Endothelial cell of umbilical vein (primary cell): ENCODE results near the gene POLR2L. TPM values are rescaled to one million over a fixed set of nuclear protein-coding genes. Genes with fewer than 3 reads are reported as not detected.

ENCODE experiments used
- BruUV-seq: library from RNA; stranded (reverse); fragments of 400-500 nt; replicated peaks from 2 replicates; lab custom pipeline; 2021; lab: Mats Ljungman, UMichigan
- CTCF ChIA-PET: fragments of 300-600, 350-600 bp; sonication (Branson Sonifier 250); formaldehyde crosslinking; loops from one replicate; lab custom pipeline; 2021; ENCODE audit warnings: antibody characterized with exemption, inconsistent platforms; lab: Charles Lee
- POLR2A ChIA-PET: fragments of 300-600, 350-600 bp; sonication (Branson Sonifier 250); formaldehyde crosslinking; loops from one replicate; lab custom pipeline; 2021; ENCODE audit warnings: antibody characterized with exemption, inconsistent platforms; lab: Charles Lee
- DNase-seq: peaks from one replicate; pipeline ENCODE4 v3.0.0-alpha.2; 2011; ENCODE audit warnings: low read depth, low spot score
- FAIRE-seq: peaks from 2 replicates; lab custom pipeline; 2011; peaks lifted over from hg19 to GRCh38; lab: Jason Lieb, UNC
- H2AFZ ChIP-seq: 2 replicates; pipeline ENCODE4 v1.6.0; 2012; ENCODE audit warnings: low read depth, low read length, control low read depth, inconsistent platforms
- H3K27ac ChIP-seq: 2 replicates; pipeline ENCODE4 v1.5.1; 2011; ENCODE audit warnings: low read depth, mild to moderate bottlenecking, control low read depth, low read length, moderate library complexity; ENCODE audit not compliant: insufficient read depth
- H3K27me3 ChIP-seq, 2 experiments: 2 replicates each; pipeline versions ENCODE4 v1.6.0 to v1.6.1; 2011; ENCODE audit warnings: low read length in 2 of 2, mixed read lengths in 1 of 2; ENCODE audit not compliant: control insufficient read depth in 2 of 2, insufficient read depth in 2 of 2
- H3K36me3 ChIP-seq, 2 experiments: 2 replicates in 1 of 2; 3 replicates in 1 of 2; pipeline ENCODE4 v1.5.1; 2011; ENCODE audit warnings: low read length in 2 of 2, mild to moderate bottlenecking in 1 of 2, moderate library complexity in 1 of 2; ENCODE audit not compliant: control insufficient read depth in 2 of 2, insufficient read depth in 2 of 2; ENCODE audit errors: extremely low read depth in 1 of 2
- H3K4me1 ChIP-seq: 3 replicates; pipeline ENCODE4 v1.5.1; 2011; ENCODE audit warnings: mild to moderate bottlenecking, low read length; ENCODE audit not compliant: control insufficient read depth, insufficient read depth; ENCODE audit errors: extremely low read depth
- H3K4me2 ChIP-seq: 2 replicates; pipeline ENCODE4 v1.6.1; 2011; ENCODE audit warnings: low read length, control low read depth, mixed read lengths; ENCODE audit not compliant: insufficient read depth
- H3K4me3 ChIP-seq, 3 experiments: fragments of 200-600 bp in 1 of 3; sonication (generic), shearing (Covaris generic) in 1 of 3; replicated peaks in 1 of 3; 2 replicates each; pipeline ENCODE4 v1.5.1; 2011 to 2016; ENCODE audit warnings: control low read depth in 3 of 3, low read length in 3 of 3, mild to moderate bottlenecking in 2 of 3, inconsistent platforms in 1 of 3, low read depth in 1 of 3, moderate library complexity in 1 of 3; ENCODE audit not compliant: insufficient read depth in 1 of 3
- H3K79me2 ChIP-seq: 2 replicates; pipeline ENCODE4 v1.6.0; 2012; ENCODE audit warnings: low read length, inconsistent platforms; ENCODE audit not compliant: control insufficient read depth, insufficient read depth
- H3K9ac ChIP-seq: replicated peaks from 2 replicates; pipeline ENCODE3; 2011; ENCODE audit warnings: low read length, control low read depth; ENCODE audit not compliant: insufficient read depth; ENCODE audit errors: extremely low read depth
- H3K9me1 ChIP-seq: replicated peaks from 3 replicates; pipeline ENCODE4 v1.6.0; 2011; ENCODE audit warnings: mild to moderate bottlenecking, low read length; ENCODE audit not compliant: control insufficient read depth, insufficient read depth; ENCODE audit errors: extremely low read depth
- H3K9me3 ChIP-seq: replicated peaks from 2 replicates; pipeline ENCODE4 v1.5.1; 2012; ENCODE audit warnings: low read length, inconsistent platforms; ENCODE audit not compliant: control insufficient read depth, insufficient read depth
- H4K20me1 ChIP-seq: replicated peaks from 2 replicates; pipeline ENCODE3; 2011; ENCODE audit warnings: mild to moderate bottlenecking, low read length; ENCODE audit not compliant: control insufficient read depth, insufficient read depth; ENCODE audit errors: extremely low read depth
- CTCF ChIP-seq, 2 donors: IDR thresholded peaks; 1 replicate in 1 of 2; 2 replicates in 1 of 2; pipeline ENCODE4 v1.5.1; 2011; ENCODE audit warnings: low read length in 2 of 2, mild to moderate bottlenecking in 2 of 2, moderate library complexity in 2 of 2, control low read depth in 1 of 2, inconsistent platforms in 1 of 2, low read depth in 1 of 2; ENCODE audit not compliant: insufficient read depth in 1 of 2; ENCODE audit errors: extremely low read depth in 1 of 2
- EZH2 ChIP-seq: IDR thresholded peaks from 2 replicates; pipeline ENCODE4 v1.6.1; 2012; ENCODE audit warnings: borderline replicate concordance, low read depth, mild to moderate bottlenecking, moderate library complexity, low read length, inconsistent platforms; ENCODE audit not compliant: severe bottlenecking
- FOS ChIP-seq: IDR thresholded peaks from 2 replicates; pipeline ENCODE4 v1.6.1; 2011; ENCODE audit warnings: mild to moderate bottlenecking, low read length, moderate library complexity, borderline replicate concordance; ENCODE audit not compliant: insufficient read depth
- GATA2 ChIP-seq: IDR thresholded peaks from 2 replicates; pipeline ENCODE4 v1.7.0; 2011; ENCODE audit warnings: low read depth, mild to moderate bottlenecking, moderate library complexity, mixed read lengths, low read length; ENCODE audit not compliant: insufficient read length, insufficient read depth
- JUN ChIP-seq: IDR thresholded peaks from 2 replicates; pipeline ENCODE4 v1.6.1; 2011; ENCODE audit warnings: borderline replicate concordance, low read depth; ENCODE audit not compliant: insufficient read length, insufficient read depth
- MAX ChIP-seq: IDR thresholded peaks from 2 replicates; pipeline ENCODE4 v1.6.1; 2011; ENCODE audit not compliant: insufficient read depth, insufficient read length
- MYC ChIP-seq: IDR thresholded peaks from one replicate; pipeline ENCODE4 v1.6.1; 2011; ENCODE audit warnings: mild to moderate bottlenecking, low read depth, low read length
- POLR2A ChIP-seq: IDR thresholded peaks from 2 replicates; pipeline ENCODE4 v1.6.1; 2012; ENCODE audit warnings: low read depth, mild to moderate bottlenecking, control low read depth, low read length
- POLR2AphosphoS5 ChIP-seq: IDR thresholded peaks from 2 replicates; pipeline ENCODE4 v1.6.1; 2012; ENCODE audit warnings: low read depth, mild to moderate bottlenecking, control low read depth, low read length, moderate library complexity; ENCODE audit not compliant: insufficient read depth
- dilution Hi-C: fragments of 300-500 bp; cut with MboI; formaldehyde crosslinking; loops from one replicate; pipeline ENCODE4 v1.15.0; 2019; ENCODE audit warnings: low sequenced_read_pairs; ENCODE audit not compliant: extremely low pct_ligation_motif_present
- intact Hi-C: fragments of 100-400 bp; cut with micrococcal nuclease; formaldehyde crosslinking; loops from one replicate; pipeline ENCODE4 v1.10.0; 2022
- polyA plus RNA-seq, 4 experiments: library from polyadenylated mRNA; depleted of rRNA in 3 of 4; stranded (reverse) in 3 of 4; unstranded in 1 of 4; fragments of >200 nt; gene quantifications; 2 replicates each; pipeline versions ENCODE4 v1.2.1 to v1.2.3, GENCODE V29; 2011 to 2012; ENCODE audit warnings: missing spikeins in 1 of 4
- total RNA-seq: library from RNA; stranded (reverse); gene quantifications from 2 replicates; pipeline ENCODE4 v1.2.3, GENCODE V29; 2021

Gene POLR2L
- total and polyA plus RNA-seq, 2 donors (not counting 3 experiments of a cell fraction or from before 2014, with no cell fraction given): 146 to 259 TPM

- DNase-seq: no peak
- Histone ChIP-seq H3K9me1 (no peaks in the 10 kb centered on the region), H2AFZ (no peak overlapping the region), H3K4me1 (no peaks in the 10 kb centered on the region), H3K36me3 (peaks cover 0 to 11% of the 10 kb centered on the region in 2 experiments), H3K27ac (no peak overlapping the region), H3K79me2 (no peaks in the 10 kb centered on the region), H3K9ac (no peak overlapping the region), H3K27me3 (no peaks in the 10 kb centered on the region), H3K4me2 (no peak overlapping the region), H3K4me3 (no peak overlapping the region), H3K9me3 (no peaks in the 10 kb centered on the region), H4K20me1 (no peaks in the 10 kb centered on the region)
- intact Hi-C loops (no loop called here), dilution Hi-C loops (no loop called here)
- FAIRE-seq: no peak
- POLR2A ChIA-PET: no interaction called here
- TF ChIP-seq POLR2AphosphoS5 (no peak), FOS (no peak), CTCF (IDR thresholded peaks at IDR 0.05; ENCODE audit: extremely low read depth in 1 of 2, insufficient read depth in 1 of 2, low read depth in 1 of 2, low read length in 2 of 2) (no peak), GATA2 (no peak), MAX (no peak), JUN (no peak), POLR2A (no peak), MYC (no peak), EZH2 (no peak)
- CTCF ChIA-PET: no interaction called here
- no TSS peak for BruUV-seq
Measured at GRCh38 chr11:863023-863909, 20.9 kb upstream of the POLR2L start.
